Keratinocyte (primary cell): Measurements from ENCODE around the gene SEPTIN5.

Experiments used
- CTCF ChIP-seq, 3 experiments: IDR thresholded peaks in 1 of 3; conservative IDR thresholded peaks in 1 of 3; optimal IDR thresholded peaks in 1 of 3; 2 replicates in 2 of 3; 3 replicates in 1 of 3; pipeline versions ENCODE3 to v1.5.1; 2011; ENCODE audit warnings: low read length in 3 of 3, mild to moderate bottlenecking in 3 of 3, moderate library complexity in 2 of 3, control low read depth in 1 of 3, inconsistent platforms in 1 of 3; ENCODE audit not compliant: insufficient read depth in 2 of 3; ENCODE audit errors: extremely low read depth in 1 of 3
- EZH2 ChIP-seq: IDR thresholded peaks from one replicate; pipeline ENCODE4 v1.6.1; 2012; ENCODE audit warnings: inconsistent platforms, mild to moderate bottlenecking, low read length, moderate library complexity

GRCh38 chr22:19731361-19732135, 17.2 kb downstream of the SEPTIN5 start:
- TF ChIP-seq CTCF (optimal IDR thresholded peaks at IDR 0.05 in 1 of 3, IDR thresholded peaks at IDR 0.05 in 1 of 3, conservative IDR thresholded peaks at IDR 0.05 in 1 of 3; ENCODE audit: extremely low read depth in 1 of 3, insufficient read depth in 2 of 3, low read length in 3 of 3) (no peak), EZH2 (no peak)
